ENCODE results near the gene MRPL53. TPM values are rescaled to one million over a fixed set of nuclear protein-coding genes. Genes with fewer than 3 reads are reported as not detected.

Gene MRPL53
- total RNA-seq, 1 donor from 2014 or later, result 61.3 TPM

- DNase-seq (ENCODE audit: low spot score, unreplicated experiment), result no peak
- H3K27ac Mint-ChIP-seq, result peak overlapping the region; percentile 94
- TF ChIP-seq CTCF (IDR thresholded peaks at IDR 0.05; ENCODE audit: unreplicated experiment), result no peak
- H3K27me3 Mint-ChIP-seq, result peaks cover 15% of the 10 kb centered on the region
- H3K9me3 Mint-ChIP-seq (ENCODE audit: low read depth), result no peaks in the 10 kb centered on the region
- H3K4me1 Mint-ChIP-seq (ENCODE audit: low read depth), result peaks cover 44% of the 10 kb centered on the region
- H3K36me3 Mint-ChIP-seq (ENCODE audit: insufficient read depth), result peaks cover 12% of the 10 kb centered on the region
- H3K4me3 Mint-ChIP-seq (ENCODE audit: low read depth), result peak overlapping the region; percentile 77
Measured at GRCh38 chr2:74503506-74504475, 31.3 kb upstream of the MRPL53 start.

GRCh38 chr2:74502720-74503505, 30.4 kb upstream of the MRPL53 start:
- H3K4me1 Mint-ChIP-seq (ENCODE audit: low read depth), result peaks cover 42% of the 10 kb centered on the region
- H3K4me3 Mint-ChIP-seq (ENCODE audit: low read depth), result peak overlapping the region; percentile 77
- TF ChIP-seq CTCF (IDR thresholded peaks at IDR 0.05; ENCODE audit: unreplicated experiment), result peak; percentile 38
- peaks cover 20% of the 10 kb centered on the region for H3K27me3 Mint-ChIP-seq
- no peak for DNase-seq (ENCODE audit: low spot score, unreplicated experiment)
- H3K27ac Mint-ChIP-seq, result peak overlapping the region; percentile 94
- H3K9me3 Mint-ChIP-seq (ENCODE audit: low read depth), result no peaks in the 10 kb centered on the region
- peaks cover 12% of the 10 kb centered on the region for H3K36me3 Mint-ChIP-seq (ENCODE audit: insufficient read depth)

- Mint-ChIP-seq H3K27me3 (peaks cover 23% of the 10 kb centered on the region), H3K4me1 (ENCODE audit: low read depth) (peaks cover 44% of the 10 kb centered on the region), H3K9me3 (ENCODE audit: low read depth) (no peaks in the 10 kb centered on the region), H3K36me3 (ENCODE audit: insufficient read depth) (peaks cover 12% of the 10 kb centered on the region), H3K4me3 (ENCODE audit: low read depth) (peak overlapping the region; percentile 77), H3K27ac (peak overlapping the region; percentile 94)
- TF ChIP-seq CTCF (IDR thresholded peaks at IDR 0.05; ENCODE audit: unreplicated experiment), result no peak
- no peak for DNase-seq (ENCODE audit: low spot score, unreplicated experiment)
Measured at GRCh38 chr2:74502147-74502719, 29.8 kb upstream of the MRPL53 start.

GRCh38 chr2:74501335-74502071, 29.0 kb upstream of the MRPL53 start:
- Mint-ChIP-seq H3K27ac (peak overlapping the region; percentile 94), H3K4me3 (ENCODE audit: low read depth) (peak overlapping the region; percentile 77), H3K27me3 (peaks cover 24% of the 10 kb centered on the region), H3K9me3 (ENCODE audit: low read depth) (no peaks in the 10 kb centered on the region), H3K4me1 (ENCODE audit: low read depth) (peaks cover 38% of the 10 kb centered on the region), H3K36me3 (ENCODE audit: insufficient read depth) (peaks cover 12% of the 10 kb centered on the region)
- DNase-seq (ENCODE audit: low spot score, unreplicated experiment), result no peak
- TF ChIP-seq CTCF (IDR thresholded peaks at IDR 0.05; ENCODE audit: unreplicated experiment), result no peak
